Measurements from ENCODE around the gene NXPH4.

Gene NXPH4

DNA sequence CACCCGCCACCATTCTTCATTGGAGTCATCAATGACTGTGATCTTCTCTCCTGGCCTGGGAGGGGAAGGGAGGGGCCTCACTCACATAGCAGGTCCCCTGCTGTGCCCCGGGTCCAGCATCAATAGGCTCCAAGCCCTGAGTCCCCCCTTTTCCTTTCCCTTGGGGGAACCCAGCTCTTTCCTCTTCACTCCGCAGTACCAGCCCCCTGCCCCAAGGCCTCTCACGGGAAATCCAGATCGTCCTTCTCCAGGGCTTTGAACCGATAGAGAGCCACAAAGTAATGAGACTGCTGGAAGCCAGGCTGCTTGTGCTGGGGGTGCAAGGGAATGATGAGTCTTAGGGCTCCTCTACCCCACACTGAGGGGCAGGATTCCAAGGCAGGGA is 27.7 kb downstream of the NXPH4 start:
- DNase-seq = no peak

DNA sequence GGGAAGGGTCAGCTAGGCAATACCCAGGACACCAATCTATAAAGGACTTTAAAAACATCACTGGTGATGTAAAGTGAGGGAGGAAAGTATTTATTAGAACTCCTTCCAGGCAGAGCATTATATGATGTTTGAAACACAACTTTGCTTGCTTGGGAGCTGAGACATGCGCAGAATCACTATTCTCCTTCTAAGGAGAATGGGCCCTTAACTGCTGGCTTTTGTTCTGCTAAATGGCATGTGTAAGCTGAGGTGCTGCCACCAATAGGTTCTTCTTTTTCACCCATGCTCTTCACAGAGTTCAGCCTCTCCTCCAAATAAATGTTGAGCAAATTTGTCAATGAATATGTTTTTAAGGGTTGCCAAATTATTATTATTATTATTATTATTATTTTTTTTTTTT is 30.4 kb downstream of the NXPH4 start:
- DNase-seq = no peak

DNA sequence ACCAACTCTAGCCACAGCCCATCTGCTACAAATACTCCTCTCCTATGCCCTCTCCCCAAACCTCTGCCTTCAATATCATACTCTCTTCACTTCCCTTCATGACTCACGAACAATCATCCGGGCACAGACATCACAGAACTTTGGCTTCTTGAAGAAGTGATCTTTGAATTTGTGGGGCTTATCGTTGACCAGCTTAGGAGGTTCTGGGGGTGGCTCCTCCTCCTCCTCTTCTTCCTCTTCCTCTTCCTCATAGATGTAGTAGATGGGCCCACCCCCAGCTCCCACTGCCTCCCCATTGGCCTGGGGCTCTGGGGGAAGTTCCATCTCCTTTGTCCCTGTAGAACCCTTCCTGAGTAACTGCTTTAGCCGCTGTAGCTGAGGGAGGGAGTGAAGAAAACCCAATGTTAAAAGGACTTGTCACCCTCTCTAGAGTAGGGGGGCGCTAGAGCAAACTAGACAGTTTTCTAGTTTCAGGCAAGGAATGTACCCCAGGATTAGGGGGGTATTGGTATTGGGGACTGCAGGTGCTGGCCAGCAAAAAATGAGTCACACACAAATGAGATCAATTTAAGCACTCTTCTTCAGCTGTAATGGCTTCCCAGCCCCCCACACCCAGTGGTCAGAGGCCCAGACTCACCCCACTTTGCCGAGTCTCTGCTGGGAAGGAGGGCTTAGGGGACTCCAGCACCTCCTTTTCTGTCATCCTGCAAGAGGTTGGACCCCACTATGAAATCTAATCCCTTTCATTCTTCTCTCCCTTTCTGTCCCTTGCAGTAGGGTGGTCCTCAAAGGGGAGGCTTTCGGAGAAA is 32.5 kb downstream of the NXPH4 start:
- no peak for DNase-seq

DNA sequence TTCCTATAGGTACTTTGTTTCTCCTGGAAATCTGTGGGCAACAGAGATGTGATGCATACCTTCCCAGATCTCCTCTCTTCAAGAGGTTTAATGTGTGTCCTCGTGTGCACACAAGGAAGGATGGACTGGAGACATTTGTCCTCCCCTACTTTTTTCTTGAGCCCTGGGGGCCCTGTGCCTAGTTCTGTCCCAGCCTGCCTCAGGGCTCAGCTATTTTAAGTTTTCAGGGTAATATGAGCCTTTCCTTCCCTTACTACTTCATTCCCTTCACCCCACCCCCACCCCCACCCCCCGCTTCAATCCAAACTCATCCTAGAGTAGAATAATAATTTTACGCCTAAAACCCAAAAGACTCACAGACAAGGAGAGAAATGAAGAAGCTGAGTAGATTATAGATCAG is 33.9 kb downstream of the NXPH4 start:
- no peak for DNase-seq

DNA sequence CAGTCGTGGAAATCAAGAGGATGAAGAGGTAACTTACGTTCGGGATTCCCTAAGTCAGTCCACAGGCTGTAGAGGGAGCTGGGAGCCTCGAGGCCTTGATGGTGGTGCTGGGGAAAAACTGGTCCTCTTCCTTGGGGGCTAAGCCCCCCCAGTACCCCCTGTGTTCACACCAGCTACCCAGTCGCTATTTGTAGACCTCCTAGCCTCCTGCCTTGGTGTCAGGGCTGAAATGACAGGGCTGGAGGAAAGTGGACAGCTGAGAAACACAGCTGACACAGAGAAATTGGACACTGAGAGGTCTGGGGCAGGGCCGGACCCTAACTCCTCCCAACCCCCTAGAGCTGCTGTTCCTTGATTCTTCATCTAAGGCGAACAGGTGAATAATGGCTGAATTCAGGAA is 34.4 kb downstream of the NXPH4 start, which contains the start of gene STAC3:
Gene STAC3, minus strand, starts transcription at position 232 of the 400 bp plus-strand sequence. CDS start 1,551 bp downstream, outside the sequence.
- no peak for DNase-seq

DNA sequence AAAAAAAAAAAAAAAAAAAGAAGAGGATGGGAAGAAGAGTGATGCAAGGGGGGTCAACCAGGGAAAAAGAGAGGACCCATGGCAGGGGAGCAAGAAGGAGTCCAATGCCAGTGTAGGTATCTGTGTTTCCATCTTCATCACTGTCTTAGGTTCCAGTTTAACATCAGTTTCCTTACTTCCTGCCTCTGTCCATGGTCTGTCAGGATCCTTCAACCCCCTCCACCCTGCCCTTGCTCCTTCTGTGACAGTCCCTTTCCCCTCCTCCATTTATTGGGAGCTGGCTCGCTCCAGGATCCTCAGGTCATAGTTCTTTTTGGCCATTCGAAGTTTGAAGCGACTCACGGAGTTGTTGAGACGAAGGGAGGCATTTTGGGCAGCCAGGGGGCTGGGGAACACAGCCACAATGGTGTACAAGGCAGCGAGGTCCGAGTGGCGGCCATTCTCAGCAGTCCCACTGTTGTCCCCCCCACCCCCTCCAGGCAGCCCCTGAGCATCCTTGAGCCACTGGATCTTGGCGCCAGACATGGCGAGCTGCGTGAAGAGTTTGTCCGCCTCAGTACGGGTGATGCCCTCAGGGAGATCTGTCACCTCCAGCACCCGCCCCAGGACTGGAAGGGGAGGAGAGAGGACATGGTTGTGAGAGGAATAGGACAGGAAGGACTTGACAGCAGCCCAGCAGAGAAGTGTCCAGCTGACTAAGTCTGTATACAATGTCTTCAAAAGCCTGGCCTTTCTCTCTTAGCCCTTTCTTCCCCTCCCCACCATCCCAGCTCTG is 38.1 kb downstream of the NXPH4 start:
- DNase-seq = no peak

DNA sequence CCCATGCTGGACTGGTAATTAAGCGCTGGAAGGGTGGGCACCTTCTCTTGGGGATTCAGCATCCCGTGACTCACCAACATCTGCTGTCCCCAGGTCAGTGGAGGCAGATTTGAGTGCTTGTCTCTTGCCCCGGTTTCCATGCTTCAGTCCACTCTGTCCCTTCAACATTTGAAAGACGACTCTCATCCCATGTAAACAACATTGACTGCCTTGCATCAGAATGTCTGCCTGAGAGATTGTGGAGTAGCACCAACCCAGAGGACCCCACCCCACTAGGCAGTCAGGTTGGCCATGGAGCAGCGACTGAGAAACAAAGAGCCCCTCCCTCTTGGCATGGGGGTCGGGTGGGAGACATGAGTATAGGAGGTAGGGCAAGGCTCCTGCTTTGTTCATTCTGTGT is 39.3 kb downstream of the NXPH4 start:
- no peak for DNase-seq

DNA sequence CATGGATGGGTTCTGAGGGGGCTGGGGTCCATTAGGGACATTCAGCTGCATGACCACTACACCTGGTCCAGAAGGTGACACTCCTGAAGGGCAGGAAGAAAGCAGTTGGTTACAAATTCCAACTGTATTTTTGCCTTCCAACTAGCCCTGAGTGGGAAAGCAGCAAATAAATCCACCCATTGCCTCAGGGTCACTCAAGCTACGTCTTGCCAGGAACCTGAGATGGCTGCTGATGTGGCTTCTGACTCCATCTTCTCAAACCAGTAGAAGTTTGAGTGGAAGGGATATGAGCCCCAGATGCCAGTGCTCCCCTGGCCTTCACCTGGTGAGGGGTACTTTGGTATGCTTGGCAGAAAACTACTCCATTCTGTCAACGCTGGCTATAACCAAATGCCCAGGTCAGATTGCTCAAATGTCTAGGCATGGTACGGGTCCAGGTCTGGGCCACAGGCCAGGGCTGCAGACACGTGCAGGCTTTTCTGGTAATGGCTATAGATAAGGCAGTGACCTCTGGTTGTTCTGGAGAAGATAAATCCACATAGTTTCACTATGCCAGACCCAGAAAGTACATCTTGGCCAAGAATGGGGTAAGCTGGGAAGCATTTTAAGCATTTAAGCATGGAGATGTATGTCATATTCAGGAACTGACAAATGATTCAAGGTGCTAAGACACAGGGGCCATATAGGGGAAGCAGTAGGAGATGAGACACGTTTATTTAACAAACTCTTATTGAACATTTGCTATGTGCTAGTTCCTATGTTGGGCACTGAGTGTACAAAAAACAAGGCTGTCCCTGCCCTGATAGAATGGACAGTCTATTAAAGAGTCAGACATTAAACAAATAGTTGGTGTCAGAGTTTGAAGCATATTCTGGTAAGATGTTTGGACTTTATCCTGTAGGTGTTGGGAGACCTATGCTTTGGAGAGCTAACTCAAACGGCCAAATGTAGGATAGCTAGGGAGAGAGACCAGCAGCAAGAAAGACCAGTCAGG is 42.7 kb downstream of the NXPH4 start:
- DNase-seq = no peak

DNA sequence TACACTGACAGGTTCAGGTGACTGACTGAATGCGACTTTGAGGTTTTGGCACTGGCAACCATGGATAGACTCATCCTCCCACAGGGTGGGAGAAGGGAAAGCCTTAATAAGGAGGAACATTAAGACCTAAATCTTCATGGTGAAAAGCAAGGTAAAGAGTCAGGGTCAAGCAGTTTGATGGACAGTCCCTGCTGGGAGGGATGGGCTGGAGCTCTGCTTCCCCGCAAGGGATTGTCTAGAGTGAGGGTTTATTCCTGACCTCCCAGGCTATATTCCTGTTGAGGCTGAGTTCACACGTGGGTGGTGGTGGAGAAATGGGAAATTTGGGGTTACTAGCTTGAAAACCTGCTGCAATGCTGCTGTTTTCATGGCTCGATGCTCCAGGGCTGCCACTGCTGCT is 43.8 kb downstream of the NXPH4 start:
- DNase-seq = no peak

DNA sequence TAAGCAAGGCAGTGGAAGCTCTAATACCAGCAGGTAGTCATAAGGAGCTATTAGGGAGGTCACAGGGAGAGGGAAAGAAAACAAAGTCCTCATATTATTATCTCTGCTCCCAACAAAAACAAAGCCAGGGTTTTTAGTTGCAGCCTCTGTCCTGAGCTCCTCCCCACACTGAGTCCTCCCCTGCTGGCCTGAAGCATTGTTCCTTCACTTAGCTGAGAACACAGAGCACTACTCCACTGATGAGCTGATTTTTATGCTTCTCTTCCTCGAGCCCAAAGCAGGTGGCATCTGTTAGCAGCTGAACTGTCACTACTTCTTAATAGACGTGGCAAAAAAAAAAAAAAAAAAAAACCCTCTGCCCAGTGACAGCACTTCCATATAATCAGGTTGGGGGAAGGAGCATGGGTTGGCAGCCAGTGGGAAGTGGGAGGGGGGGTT is 44.9 kb downstream of the NXPH4 start:
- no peak for DNase-seq

DNA sequence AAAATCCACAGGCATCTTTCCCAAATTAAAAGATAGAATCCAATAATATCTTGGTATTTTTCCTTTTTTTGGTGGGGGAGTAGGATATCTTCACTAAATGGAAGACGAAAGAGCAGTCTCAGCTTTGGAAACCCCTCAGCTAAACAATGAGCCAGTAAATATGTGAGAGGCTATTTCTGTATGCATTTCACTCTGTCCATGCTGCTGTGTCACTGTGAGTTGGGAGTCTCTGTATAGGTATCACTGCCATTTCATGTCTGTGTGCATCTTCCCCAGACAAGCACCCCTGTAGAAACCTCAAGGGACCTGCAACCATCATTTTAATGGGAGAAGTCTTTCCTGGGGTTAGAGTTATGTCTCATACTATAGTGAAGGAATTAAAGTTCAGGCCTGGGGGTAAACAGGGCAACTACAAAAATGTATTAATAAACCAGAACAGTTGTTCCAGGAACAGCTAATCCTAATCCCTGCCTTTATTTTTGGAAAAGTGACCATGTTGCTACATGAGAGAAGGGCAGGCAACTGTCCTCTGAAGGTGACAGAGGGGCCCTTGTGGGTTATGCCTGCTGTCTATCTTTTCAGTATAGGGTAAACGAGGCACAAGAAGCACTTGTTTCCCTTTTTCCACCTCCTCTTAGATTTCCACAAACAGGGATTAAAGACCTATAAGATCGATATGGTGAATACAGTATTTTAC is 45.7 kb downstream of the NXPH4 start:
- no peak for DNase-seq

DNA sequence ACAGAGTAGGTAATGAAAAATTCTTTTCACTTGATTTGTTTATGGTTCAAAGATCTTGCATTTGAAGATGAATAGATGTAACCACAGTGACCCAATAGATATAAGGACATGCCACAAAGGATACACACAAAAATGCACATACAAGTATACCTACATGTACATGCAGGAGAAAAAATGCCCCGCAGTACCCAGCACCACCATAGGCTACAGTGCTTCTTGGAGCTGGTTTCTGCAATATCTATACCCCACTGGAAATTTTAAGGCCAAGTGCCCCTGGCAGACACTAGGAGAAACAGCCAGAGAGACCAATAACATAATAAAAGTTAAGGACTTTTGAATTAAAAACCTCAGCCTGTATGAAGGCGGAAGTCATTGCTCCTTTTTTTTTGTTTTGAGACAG is 46.5 kb downstream of the NXPH4 start:
- no peak for DNase-seq

DNA sequence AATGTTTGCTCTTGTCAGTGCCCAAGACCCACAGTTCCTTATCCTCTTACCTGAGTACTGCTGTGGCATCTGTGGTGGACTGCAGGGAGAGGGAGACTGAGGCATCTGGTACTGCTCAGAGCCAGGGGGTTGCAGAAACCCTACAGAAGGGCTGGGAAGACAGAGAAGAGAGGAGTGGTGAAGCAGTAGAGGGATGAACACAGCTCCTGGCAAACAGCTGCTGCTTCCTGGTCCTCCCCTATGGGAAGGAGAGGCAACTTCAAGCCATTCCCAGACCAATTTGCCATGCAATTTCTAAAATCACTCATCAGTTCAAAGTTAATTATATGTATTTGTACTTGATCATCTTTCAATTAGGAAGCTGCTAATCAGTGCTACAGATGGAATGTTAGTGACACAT is 50.1 kb downstream of the NXPH4 start:
- no peak for DNase-seq

DNA sequence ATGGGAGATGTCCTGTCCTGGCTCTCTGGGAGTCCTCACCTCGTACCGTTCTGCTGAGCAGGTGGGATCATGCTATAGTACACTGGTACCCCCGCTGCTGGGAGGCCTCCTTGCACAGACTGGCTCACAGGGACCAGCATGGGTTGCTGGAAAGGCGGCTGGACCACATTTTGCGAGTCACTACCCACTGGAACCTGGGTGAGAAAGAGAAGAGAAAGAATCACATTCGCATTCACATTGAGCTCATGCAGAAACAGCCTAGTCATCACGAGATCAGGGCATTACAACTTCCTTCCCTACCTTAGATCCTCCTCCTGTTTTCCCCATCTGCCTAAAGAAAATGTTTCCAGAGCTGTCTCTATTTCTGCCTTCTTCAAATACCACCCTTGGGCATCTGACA is 51.7 kb downstream of the NXPH4 start:
- peak in 1 of 2 donors; percentile 37 for DNase-seq

DNA sequence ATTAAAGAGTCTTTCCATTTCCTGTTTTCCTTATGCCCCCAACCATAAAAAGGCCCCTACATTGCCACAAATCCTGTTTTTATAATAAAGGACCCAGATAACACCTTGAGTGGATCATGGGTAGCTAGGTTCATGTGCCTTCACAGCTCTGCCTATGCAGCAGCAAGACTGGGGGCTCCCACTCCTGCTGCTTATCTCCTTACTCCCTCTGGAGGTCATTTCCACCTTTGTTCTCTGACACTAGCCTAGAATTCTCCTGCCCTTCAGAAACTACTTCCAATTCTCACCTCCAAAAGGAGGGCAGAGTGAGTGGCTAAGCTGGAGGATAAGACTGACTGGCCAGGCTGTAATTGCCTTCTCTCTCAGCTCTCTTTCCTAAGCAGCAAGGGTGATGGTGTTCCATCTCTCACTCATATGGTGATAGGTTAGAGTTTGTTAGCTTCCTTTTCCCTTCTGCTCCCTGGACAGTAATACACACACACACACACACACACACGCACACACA is 54.4 kb downstream of the NXPH4 start:
- no peak for DNase-seq

DNA sequence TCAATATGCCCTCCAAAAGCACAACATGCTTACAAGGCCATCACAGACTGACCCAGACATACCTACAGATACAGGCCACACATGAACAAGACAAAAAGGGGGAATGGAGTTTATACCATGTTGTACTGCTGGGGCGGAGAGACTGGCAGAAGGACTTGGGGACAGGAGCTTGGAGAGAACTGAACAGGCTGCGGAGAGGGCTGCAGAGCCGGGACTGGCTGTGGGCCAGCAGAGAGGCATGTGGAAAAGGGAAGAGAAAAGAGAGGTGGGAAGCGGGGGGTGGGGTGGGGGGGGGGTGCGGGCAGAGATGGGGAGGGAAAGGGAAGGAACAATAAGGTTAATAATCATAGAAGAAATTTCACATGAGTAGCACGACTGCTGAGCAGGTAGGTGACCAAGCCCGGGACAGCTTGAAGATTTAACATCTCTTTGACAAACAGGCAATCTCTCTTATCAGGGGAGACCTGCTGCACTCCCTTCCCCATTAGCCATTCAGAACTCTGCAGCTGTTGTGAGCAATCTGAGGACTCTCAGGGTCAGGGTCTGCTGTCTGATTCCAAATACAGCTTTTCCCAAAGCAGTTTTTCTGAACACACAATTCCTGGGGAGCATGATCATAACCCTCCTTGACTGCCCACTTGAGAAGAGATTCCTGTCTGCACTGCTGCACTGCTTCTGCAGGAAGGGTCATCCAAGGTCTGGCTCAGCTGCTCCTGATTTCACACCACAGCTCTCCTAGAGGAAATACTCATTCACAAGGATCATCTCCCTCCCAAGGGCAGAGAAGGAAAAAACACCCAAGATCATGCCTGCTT is 56.0 kb downstream of the NXPH4 start:
- DNase-seq = no peak

DNA sequence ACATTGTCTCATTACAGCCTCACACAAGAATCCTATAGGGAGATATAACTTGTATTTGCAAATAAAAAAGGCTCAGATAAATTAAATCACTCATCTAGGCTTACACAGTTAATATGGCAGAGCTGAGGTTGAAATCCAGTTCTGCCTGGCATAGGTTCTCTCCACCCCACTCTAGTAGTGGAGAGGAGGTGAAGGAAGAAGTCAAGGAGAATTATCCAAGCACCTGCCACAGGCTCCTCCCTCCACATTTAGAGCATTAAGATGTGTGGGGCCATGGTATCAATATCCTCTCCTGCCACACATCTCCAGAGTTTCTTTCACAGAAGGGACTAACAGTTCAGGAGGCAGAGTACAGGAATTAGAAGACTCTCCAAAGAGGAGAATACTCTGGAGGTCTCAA is 56.9 kb downstream of the NXPH4 start:
- DNase-seq = no peak
